HEK293 (cell line): ENCODE results near the gene MRPL14.

Experiments used
- SP2 ChIP-seq: fragments of 450-650 bp; formaldehyde crosslinking; IDR thresholded peaks from 2 replicates; pipeline ENCODE4 v1.5.1; 2016; ENCODE audit warnings: missing biosample characterization, missing genetic modification characterization
- WT1 ChIP-seq: fragments of 450-650 bp; formaldehyde crosslinking; IDR thresholded peaks from 2 replicates; pipeline ENCODE4 v1.5.1; 2016; ENCODE audit warnings: missing biosample characterization, missing genetic modification characterization
- ZBTB21 ChIP-seq: fragments of 450-650 bp; formaldehyde crosslinking; IDR thresholded peaks from 2 replicates; pipeline ENCODE4 v1.5.1; 2017; ENCODE audit warnings: missing biosample characterization, missing genetic modification characterization
- ZBTB8A ChIP-seq: fragments of 450-650 bp; formaldehyde crosslinking; IDR thresholded peaks from 2 replicates; pipeline ENCODE4 v1.5.1; 2016; ENCODE audit warnings: missing biosample characterization, missing genetic modification characterization
- ZNF211 ChIP-seq: fragments of 450-650 bp; formaldehyde crosslinking; IDR thresholded peaks from 2 replicates; pipeline ENCODE4 v1.5.1; 2016; ENCODE audit warnings: low read depth, missing biosample characterization, missing genetic modification characterization
- ZNF335 ChIP-seq: fragments of 450-650 bp; formaldehyde crosslinking; conservative IDR thresholded peaks from 2 replicates; pipeline ENCODE4 v1.5.1; 2016; ENCODE audit warnings: missing biosample characterization, missing genetic modification characterization
- ZNF610 ChIP-seq: fragments of 450-650 bp; formaldehyde crosslinking; IDR thresholded peaks from 2 replicates; pipeline ENCODE4 v1.5.1; 2016; ENCODE audit warnings: missing biosample characterization, missing genetic modification characterization, borderline replicate concordance
- ZNF664 ChIP-seq: fragments of 450-650 bp; formaldehyde crosslinking; IDR thresholded peaks from 2 replicates; pipeline ENCODE4 v1.5.1; 2016; ENCODE audit warnings: missing biosample characterization, missing genetic modification characterization
- ZNF76 ChIP-seq: fragments of 450-650 bp; formaldehyde crosslinking; IDR thresholded peaks from 2 replicates; pipeline ENCODE4; 2016; ENCODE audit warnings: low read depth, missing biosample characterization, missing genetic modification characterization, borderline replicate concordance
- ZNF830 ChIP-seq: fragments of 450-650 bp; IDR thresholded peaks from 2 replicates; pipeline ENCODE4 v1.5.0; 2018; ENCODE audit warnings: missing biosample characterization, missing genetic modification characterization, low read depth, mild to moderate bottlenecking, moderate library complexity
- TF ChIP-seq, protein P1 (sequence below): fragments of 450-650 bp; formaldehyde crosslinking; IDR thresholded peaks from 2 replicates; pipeline ENCODE4 v1.5.1; 2017; ENCODE audit warnings: missing biosample characterization, missing genetic modification characterization
- TF ChIP-seq, protein P2 (sequence below): fragments of 450-650 bp; formaldehyde crosslinking; IDR thresholded peaks from 2 replicates; pipeline ENCODE4 v1.5.1; 2016; ENCODE audit warnings: missing biosample characterization, missing genetic modification characterization
- TF ChIP-seq, protein P3 (sequence below): fragments of 450-650 bp; IDR thresholded peaks from 2 replicates; pipeline ENCODE4 v1.5.1; 2018; ENCODE audit warnings: missing biosample characterization, mild to moderate bottlenecking, missing genetic modification characterization
- TF ChIP-seq, protein P4 (sequence below): fragments of 450-650 bp; formaldehyde crosslinking; IDR thresholded peaks from 2 replicates; pipeline ENCODE4 v1.5.1; 2016; ENCODE audit warnings: missing biosample characterization, missing genetic modification characterization

DNA sequence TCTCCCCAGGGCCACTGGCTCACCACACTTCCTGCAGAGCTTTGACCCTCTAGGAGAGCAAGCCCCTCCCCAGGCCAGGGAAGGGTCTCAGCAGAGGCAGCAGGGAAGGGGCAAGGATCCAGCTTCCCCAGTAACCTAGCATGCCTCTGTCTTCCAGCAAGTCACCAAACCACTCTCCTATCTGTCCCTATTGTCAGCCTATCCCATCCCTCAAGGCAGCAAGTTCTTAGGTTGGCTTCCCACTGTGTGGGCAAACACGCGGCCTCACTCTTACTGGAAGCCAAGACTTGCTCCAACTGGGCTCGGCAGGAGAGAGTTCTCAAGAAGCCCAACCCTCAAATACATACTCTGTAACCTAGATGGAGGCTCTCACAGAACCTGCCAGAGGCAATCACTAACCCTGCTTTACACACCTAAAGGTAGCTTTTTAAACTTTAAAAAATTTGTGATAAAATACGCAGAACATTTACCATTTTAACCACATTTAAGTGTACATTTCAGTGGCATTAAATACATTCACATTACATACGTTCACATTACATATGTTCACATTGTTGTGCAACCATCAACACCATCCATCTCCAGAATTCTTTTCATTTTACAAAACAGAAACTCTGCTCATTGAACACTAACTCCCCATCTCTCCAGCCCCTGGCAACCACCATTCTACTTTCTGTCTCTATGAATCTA lies 58.5 kb downstream of the MRPL14 start:
- TF ChIP-seq, protein P1, sequence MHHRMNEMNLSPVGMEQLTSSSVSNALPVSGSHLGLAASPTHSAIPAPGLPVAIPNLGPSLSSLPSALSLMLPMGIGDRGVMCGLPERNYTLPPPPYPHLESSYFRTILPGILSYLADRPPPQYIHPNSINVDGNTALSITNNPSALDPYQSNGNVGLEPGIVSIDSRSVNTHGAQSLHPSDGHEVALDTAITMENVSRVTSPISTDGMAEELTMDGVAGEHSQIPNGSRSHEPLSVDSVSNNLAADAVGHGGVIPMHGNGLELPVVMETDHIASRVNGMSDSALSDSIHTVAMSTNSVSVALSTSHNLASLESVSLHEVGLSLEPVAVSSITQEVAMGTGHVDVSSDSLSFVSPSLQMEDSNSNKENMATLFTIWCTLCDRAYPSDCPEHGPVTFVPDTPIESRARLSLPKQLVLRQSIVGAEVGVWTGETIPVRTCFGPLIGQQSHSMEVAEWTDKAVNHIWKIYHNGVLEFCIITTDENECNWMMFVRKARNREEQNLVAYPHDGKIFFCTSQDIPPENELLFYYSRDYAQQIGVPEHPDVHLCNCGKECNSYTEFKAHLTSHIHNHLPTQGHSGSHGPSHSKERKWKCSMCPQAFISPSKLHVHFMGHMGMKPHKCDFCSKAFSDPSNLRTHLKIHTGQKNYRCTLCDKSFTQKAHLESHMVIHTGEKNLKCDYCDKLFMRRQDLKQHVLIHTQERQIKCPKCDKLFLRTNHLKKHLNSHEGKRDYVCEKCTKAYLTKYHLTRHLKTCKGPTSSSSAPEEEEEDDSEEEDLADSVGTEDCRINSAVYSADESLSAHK, result no peak
- TF ChIP-seq ZNF335 (tag by site-specific recombination), result no peak
- TF ChIP-seq ZNF76, result no peak
- TF ChIP-seq ZBTB21 (tag by site-specific recombination), result no peak
- TF ChIP-seq, protein P2, sequence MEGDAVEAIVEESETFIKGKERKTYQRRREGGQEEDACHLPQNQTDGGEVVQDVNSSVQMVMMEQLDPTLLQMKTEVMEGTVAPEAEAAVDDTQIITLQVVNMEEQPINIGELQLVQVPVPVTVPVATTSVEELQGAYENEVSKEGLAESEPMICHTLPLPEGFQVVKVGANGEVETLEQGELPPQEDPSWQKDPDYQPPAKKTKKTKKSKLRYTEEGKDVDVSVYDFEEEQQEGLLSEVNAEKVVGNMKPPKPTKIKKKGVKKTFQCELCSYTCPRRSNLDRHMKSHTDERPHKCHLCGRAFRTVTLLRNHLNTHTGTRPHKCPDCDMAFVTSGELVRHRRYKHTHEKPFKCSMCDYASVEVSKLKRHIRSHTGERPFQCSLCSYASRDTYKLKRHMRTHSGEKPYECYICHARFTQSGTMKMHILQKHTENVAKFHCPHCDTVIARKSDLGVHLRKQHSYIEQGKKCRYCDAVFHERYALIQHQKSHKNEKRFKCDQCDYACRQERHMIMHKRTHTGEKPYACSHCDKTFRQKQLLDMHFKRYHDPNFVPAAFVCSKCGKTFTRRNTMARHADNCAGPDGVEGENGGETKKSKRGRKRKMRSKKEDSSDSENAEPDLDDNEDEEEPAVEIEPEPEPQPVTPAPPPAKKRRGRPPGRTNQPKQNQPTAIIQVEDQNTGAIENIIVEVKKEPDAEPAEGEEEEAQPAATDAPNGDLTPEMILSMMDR (tag by site-specific recombination), result no peak
- no peak for TF ChIP-seq SP2 (tag by site-specific recombination)
- TF ChIP-seq ZNF610 (tag by site-specific recombination), result no peak
- TF ChIP-seq ZNF211 (tag by site-specific recombination), result no peak
- TF ChIP-seq, protein P3, sequence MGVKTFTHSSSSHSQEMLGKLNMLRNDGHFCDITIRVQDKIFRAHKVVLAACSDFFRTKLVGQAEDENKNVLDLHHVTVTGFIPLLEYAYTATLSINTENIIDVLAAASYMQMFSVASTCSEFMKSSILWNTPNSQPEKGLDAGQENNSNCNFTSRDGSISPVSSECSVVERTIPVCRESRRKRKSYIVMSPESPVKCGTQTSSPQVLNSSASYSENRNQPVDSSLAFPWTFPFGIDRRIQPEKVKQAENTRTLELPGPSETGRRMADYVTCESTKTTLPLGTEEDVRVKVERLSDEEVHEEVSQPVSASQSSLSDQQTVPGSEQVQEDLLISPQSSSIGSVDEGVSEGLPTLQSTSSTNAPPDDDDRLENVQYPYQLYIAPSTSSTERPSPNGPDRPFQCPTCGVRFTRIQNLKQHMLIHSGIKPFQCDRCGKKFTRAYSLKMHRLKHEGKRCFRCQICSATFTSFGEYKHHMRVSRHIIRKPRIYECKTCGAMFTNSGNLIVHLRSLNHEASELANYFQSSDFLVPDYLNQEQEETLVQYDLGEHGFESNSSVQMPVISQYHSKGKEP (tag by site-specific recombination), result no peak
- TF ChIP-seq WT1 (tag by site-specific recombination), result no peak
- TF ChIP-seq ZBTB8A (tag by site-specific recombination), result 0 out of 2 replicates have a peak, but pooled peaks have one; percentile 12
- no peak for TF ChIP-seq ZNF664 (tag by site-specific recombination)
- no peak for TF ChIP-seq ZNF830
- TF ChIP-seq, protein P4, sequence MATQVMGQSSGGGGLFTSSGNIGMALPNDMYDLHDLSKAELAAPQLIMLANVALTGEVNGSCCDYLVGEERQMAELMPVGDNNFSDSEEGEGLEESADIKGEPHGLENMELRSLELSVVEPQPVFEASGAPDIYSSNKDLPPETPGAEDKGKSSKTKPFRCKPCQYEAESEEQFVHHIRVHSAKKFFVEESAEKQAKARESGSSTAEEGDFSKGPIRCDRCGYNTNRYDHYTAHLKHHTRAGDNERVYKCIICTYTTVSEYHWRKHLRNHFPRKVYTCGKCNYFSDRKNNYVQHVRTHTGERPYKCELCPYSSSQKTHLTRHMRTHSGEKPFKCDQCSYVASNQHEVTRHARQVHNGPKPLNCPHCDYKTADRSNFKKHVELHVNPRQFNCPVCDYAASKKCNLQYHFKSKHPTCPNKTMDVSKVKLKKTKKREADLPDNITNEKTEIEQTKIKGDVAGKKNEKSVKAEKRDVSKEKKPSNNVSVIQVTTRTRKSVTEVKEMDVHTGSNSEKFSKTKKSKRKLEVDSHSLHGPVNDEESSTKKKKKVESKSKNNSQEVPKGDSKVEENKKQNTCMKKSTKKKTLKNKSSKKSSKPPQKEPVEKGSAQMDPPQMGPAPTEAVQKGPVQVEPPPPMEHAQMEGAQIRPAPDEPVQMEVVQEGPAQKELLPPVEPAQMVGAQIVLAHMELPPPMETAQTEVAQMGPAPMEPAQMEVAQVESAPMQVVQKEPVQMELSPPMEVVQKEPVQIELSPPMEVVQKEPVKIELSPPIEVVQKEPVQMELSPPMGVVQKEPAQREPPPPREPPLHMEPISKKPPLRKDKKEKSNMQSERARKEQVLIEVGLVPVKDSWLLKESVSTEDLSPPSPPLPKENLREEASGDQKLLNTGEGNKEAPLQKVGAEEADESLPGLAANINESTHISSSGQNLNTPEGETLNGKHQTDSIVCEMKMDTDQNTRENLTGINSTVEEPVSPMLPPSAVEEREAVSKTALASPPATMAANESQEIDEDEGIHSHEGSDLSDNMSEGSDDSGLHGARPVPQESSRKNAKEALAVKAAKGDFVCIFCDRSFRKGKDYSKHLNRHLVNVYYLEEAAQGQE (tag by site-specific recombination), result no peak
